Heart left ventricle (tissue), 16 donors: Measurements from ENCODE around the gene MAPK7. TPM values are rescaled to one million over a fixed set of nuclear protein-coding genes. Genes with fewer than 3 reads are reported as not detected.

ENCODE experiments used
- ATAC-seq, 4 donors: fragments of 200-7000 bp; cut with Tn5 transposase; one replicate each; pipeline ENCODE4 v1.9.1; 2020 to 2022; ENCODE audit warnings: moderate library complexity in 4 of 4, mild to moderate bottlenecking in 3 of 4, moderate number of reproducible peaks in 1 of 4
- DNase-seq, 5 donors: peaks; one replicate each; pipeline ENCODE4 v3.0.0-alpha.2; 2020
- H3K27ac ChIP-seq, 12 donors: fragments of 200-600 bp; sonication (generic) in 4 of 12; one replicate each; pipeline versions ENCODE4 v1.5.0 to v1.8.0; 2016 to 2022; ENCODE audit warnings: mild to moderate bottlenecking in 2 of 12
- H3K27me3 ChIP-seq, 9 donors: fragments of 200-600 bp; sonication (generic) in 2 of 9; one replicate each; pipeline versions ENCODE4 v1.5.1 to v1.8.0; 2016 to 2022; ENCODE audit warnings: mild to moderate bottlenecking in 3 of 9
- H3K36me3 ChIP-seq, 9 donors: fragments of 200-600 bp; sonication (generic) in 2 of 9; one replicate each; pipeline versions ENCODE4 v1.5.0 to v1.8.0; 2018 to 2022; ENCODE audit warnings: mild to moderate bottlenecking in 2 of 9
- H3K4me1 ChIP-seq, 12 donors: fragments of 200-600 bp; sonication (generic) in 4 of 12; one replicate each; pipeline versions ENCODE4 v1.5.0 to v1.8.0; 2016 to 2022; ENCODE audit warnings: mild to moderate bottlenecking in 3 of 12
- H3K4me3 ChIP-seq, 12 donors: fragments of 200-600 bp; sonication (generic) in 4 of 12; one replicate each; pipeline versions ENCODE4 v1.5.0 to v1.8.0; 2017 to 2022; ENCODE audit warnings: mild to moderate bottlenecking in 9 of 12, moderate library complexity in 4 of 12
- H3K9me3 ChIP-seq, 12 donors: fragments of 200-600 bp; sonication (generic) in 4 of 12; one replicate each; pipeline versions ENCODE4 v1.5.0 to v1.8.0; 2016 to 2022; ENCODE audit warnings: mild to moderate bottlenecking in 1 of 12
- POLR2A ChIP-seq, 2 donors: fragments of 450-650 bp; IDR thresholded peaks; one replicate each; pipeline ENCODE4 v1.6.1; 2017; ENCODE audit warnings: antibody characterized with exemption in 2 of 2, mild to moderate bottlenecking in 2 of 2, moderate library complexity in 2 of 2
- WGBS, 4 donors: extraction: QIAGEN DNeasy Blood & Tissue Kit in 2 of 4; methylation state at CpG; one replicate each; pipeline versions ENCODE4 v1.1.5 to v1.1.7; 2013 to 2018; 5-methylcytosine and 5-hydroxymethylcytosine counted together
- intact Hi-C, 10 donors: fragments of 100-400 bp; cut with DNase I; formaldehyde crosslinking; loops; one replicate each; pipeline versions ENCODE4 v1.11.1 to v1.14.2; 2022
- polyA plus RNA-seq, 2 donors: library from polyadenylated mRNA; stranded (reverse); fragments of 200-250 nt; gene quantifications; one replicate each; pipeline ENCODE4 v1.2.3, GENCODE V29; 2013
- total RNA-seq, 9 donors: library from RNA; depleted of rRNA in 2 of 9; stranded (reverse); fragments of >200 nt in 2 of 9; fragmentation: NEBNext Ultra II Directional in 3 of 9; extraction: Animal tissue kit (Norgen Biotek cat#: 25700) in 3 of 9; gene quantifications; one replicate each; pipeline versions ENCODE4 v1.1.0 to v1.2.4, GENCODE V29; 2016 to 2023
- TF ChIP-seq, protein P1 (sequence below), 12 donors: fragments of 200-600 bp; sonication (generic) in 4 of 12; IDR thresholded peaks; one replicate each; pipeline versions ENCODE4 v1.5.0 to v1.8.0; 2018 to 2022; ENCODE audit warnings: antibody characterized with exemption in 12 of 12, mild to moderate bottlenecking in 5 of 12
- donor health status: ischemic (EF 13 %, LVEDD 7.1; RV severe dilation, severe dysfunction).
- donor health status: healthy with polysubstance abuse.
- donor health status: DM: no; HTN: yes; CAD: no.
- donor health status: DM: no; HTN: no; CAD: no.
- donor health status: ischemic (EF 25% LVEDD 6.9; RV normal size, moderate dysfunction).
- donor health status: ischemic (EF 25% LVEDD 5.7; RV mildly dilated, moderate dysfunction).
- donor health status: healthy.
- donor health status: DM: yes; HTN: yes; CAD: no.
- donor health status: ischemic (EF 35%, LVEDD 5.7; RV mildly dilated, moderate dysfunction).
- donor health status: nonischemic (EF 11% LVEDD 7.7; RV severe dilation, severe dysfunction).
- donor health status: DM: yes; HTN: yes; CAD: no.
- donor health status: PGD.
- donor health status: ischemic (EF 29% LVEDD 5.4; RV normal size, mild dysfunction).
- donor health status: nonischemic (EF 23%, LVEDD 6.1; RV moderate dilation, normal function).

The MAPK7 gene
- total and polyA plus RNA-seq, 11 donors: 5.7 to 25.4 (median 12.1) TPM

DNA sequence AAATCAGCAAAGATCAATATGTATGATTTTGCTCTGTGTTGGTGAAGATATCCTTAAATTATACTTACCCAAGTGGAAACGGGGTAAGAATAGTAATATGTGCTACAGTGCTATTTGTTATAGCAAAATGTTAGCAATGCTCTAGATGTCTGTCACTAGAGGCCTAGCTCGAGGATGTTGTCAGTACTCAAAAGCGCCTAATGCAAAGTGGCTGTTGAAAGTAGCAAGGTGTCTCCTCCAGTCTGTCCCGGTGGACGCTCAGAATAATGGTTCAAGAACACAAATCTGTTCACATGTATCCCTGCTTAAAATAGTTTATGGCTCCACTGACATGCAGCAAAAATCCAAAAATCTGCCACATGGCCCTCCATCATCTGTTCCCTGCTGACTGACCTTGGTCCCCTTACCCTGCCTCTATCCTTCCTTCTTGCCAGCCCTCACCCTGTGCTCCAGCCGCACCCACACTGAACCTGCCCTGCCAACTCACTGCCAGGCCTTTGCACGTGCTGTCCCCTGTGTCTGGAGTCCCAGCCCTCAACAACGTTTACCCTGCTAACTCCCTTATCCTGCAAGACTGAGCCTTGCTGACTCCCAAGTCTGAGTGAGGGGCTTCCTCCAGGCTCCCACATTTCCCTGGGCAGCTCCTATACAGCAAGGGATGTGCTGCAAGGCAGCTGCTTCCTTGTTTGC, 23.2 kb downstream of the MAPK7 start:
- DNase-seq (peak in 2 of 5 donors; percentile 34 to 45), ATAC-seq (no peak)
- H3K9me3 ChIP-seq: no peaks in the 10 kb centered on the region
- no peak overlapping the region for H3K4me3 ChIP-seq
- H3K4me1 ChIP-seq: peaks cover 0 to 31% (median 15%) of the 10 kb centered on the region in 12 donors
- whole genome bisulfite sequencing, 4 donors: 57 to 62% (median 59%) methylated on average over 8 of the region's 8 CpGs
- intact Hi-C loops: no loop called here
- H3K36me3 ChIP-seq: no peaks in the 10 kb centered on the region
- H3K27me3 ChIP-seq: no peaks in the 10 kb centered on the region
- no peak for TF ChIP-seq POLR2A (IDR thresholded peaks at IDR 0.05)
- TF ChIP-seq, protein P1, sequence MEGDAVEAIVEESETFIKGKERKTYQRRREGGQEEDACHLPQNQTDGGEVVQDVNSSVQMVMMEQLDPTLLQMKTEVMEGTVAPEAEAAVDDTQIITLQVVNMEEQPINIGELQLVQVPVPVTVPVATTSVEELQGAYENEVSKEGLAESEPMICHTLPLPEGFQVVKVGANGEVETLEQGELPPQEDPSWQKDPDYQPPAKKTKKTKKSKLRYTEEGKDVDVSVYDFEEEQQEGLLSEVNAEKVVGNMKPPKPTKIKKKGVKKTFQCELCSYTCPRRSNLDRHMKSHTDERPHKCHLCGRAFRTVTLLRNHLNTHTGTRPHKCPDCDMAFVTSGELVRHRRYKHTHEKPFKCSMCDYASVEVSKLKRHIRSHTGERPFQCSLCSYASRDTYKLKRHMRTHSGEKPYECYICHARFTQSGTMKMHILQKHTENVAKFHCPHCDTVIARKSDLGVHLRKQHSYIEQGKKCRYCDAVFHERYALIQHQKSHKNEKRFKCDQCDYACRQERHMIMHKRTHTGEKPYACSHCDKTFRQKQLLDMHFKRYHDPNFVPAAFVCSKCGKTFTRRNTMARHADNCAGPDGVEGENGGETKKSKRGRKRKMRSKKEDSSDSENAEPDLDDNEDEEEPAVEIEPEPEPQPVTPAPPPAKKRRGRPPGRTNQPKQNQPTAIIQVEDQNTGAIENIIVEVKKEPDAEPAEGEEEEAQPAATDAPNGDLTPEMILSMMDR (IDR thresholded peaks at IDR 0.05): no peak
- H3K27ac ChIP-seq: no peak overlapping the region

DNA sequence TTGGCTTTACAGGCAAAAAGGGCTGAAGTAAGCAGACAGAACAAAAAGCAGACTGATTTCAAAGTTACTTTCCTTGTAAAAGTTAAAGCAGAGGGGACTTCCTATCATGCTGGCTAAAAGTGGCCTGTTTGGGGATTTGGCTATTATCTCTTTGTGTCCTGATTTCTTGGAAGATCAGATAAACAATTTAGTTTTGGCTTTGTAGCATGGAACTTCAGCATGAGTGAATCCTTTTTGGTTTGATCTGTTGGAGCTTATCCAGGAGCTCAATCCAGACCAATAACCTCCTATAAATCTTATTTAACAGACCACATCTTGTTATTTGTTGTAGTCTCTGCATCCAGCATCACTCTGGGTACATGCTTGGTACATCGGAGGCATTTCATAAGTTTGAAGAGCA, 23.9 kb downstream of the MAPK7 start:
- ATAC-seq: no peak
- TF ChIP-seq, protein P1 (IDR thresholded peaks at IDR 0.05): no peak
- no peak for TF ChIP-seq POLR2A (IDR thresholded peaks at IDR 0.05)
- Histone ChIP-seq H3K4me3 (no peak overlapping the region), H3K4me1 (peaks cover 0 to 31% (median 15%) of the 10 kb centered on the region in 12 donors), H3K27me3 (no peaks in the 10 kb centered on the region), H3K27ac (no peak overlapping the region), H3K9me3 (no peaks in the 10 kb centered on the region), H3K36me3 (no peaks in the 10 kb centered on the region)
- DNase-seq: no peak
- 92 to 96% (median 95%) methylated on average over 1 of the region's 1 CpG for WGBS, 4 donors
- intact Hi-C loops: no loop called here

DNA sequence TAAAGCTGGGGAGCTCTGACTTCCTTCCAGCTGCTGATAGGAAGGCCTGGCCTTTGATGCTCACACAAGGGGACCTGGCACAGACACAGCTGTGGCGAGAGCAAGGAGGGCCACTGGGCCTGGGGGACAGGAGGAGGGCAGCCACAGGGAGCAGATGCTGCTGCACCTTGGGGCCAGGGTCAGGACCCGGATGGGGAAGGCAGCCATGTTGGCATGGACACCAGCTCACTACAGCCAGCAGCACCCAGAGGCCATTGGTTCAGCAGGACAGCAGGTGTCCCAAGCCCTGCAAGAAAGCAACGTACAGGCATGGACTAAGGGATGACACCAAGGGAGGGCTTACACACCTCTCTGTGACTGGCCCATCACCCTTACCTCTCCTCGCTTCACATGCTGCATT, 24.7 kb downstream of the MAPK7 start:
- H3K4me1 ChIP-seq: peaks cover 0 to 25% (median 10%) of the 10 kb centered on the region in 12 donors
- ATAC-seq: no peak
- H3K27me3 ChIP-seq: no peaks in the 10 kb centered on the region
- H3K36me3 ChIP-seq: no peaks in the 10 kb centered on the region
- TF ChIP-seq POLR2A (IDR thresholded peaks at IDR 0.05): no peak
- TF ChIP-seq, protein P1 (IDR thresholded peaks at IDR 0.05): no peak
- 91 to 98% (median 97%) methylated on average over 3 to 4 of the region's 4 CpGs for WGBS, 4 donors
- no peaks in the 10 kb centered on the region for H3K9me3 ChIP-seq
- no peak overlapping the region for H3K4me3 ChIP-seq
- intact Hi-C loops: no loop called here
- no peak for DNase-seq
- H3K27ac ChIP-seq: no peak overlapping the region

DNA sequence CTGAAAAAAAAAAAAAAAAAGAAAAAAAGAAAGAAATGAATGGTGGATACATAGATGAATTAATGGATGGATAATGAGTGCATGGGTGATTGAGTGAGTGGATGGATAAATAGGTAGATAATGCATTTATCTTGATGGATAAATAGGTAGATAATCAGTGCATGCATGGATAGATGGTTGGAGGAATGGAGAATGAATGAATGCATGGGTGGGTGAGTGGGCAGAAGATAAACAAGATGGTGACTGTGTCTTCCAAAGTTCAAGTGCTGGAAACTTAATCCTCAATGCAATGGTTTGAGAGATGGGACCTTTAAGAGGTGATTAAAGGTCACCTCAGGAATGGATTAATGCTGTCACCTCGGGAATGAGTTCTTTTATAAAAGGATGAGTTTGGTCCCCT, 26.0 kb downstream of the MAPK7 start:
- DNase-seq (no peak), ATAC-seq (no peak)
- no peak overlapping the region for H3K27ac ChIP-seq
- intact Hi-C loops: no loop called here
- TF ChIP-seq, protein P1 (IDR thresholded peaks at IDR 0.05): no peak
- TF ChIP-seq POLR2A (IDR thresholded peaks at IDR 0.05): no peak
- no peaks in the 10 kb centered on the region for H3K36me3 ChIP-seq
- no peaks in the 10 kb centered on the region for H3K27me3 ChIP-seq
- H3K4me1 ChIP-seq: peaks cover 0 to 13% (median 0%) of the 10 kb centered on the region in 12 donors
- 75 to 86% (median 84%) methylated on average over 1 of the region's 1 CpG for WGBS, 4 donors
- H3K9me3 ChIP-seq: no peaks in the 10 kb centered on the region
- H3K4me3 ChIP-seq: no peak overlapping the region
